Panc1 (cell line): Measurements from ENCODE around the gene CDRT4. TPM values are rescaled to one million over a fixed set of nuclear protein-coding genes. Genes with fewer than 3 reads are reported as not detected.

ENCODE experiments used
- ATAC-seq: fragments of 200-7000 bp; cut with Tn5 transposase; 2 replicates; pipeline ENCODE4 v1.9.1; 2020; ENCODE audit warnings: mild to moderate bottlenecking, moderate library complexity
- BruUV-seq: library from RNA; stranded (reverse); fragments of 400-500 nt; replicated peaks from 2 replicates; lab custom pipeline; 2021; lab: Mats Ljungman, UMichigan
- CTCF ChIA-PET: fragments of 300-600 bp; sonication (Branson Sonifier 250); formaldehyde crosslinking; loops from one replicate; lab custom pipeline; 2022; ENCODE audit warnings: antibody characterized with exemption; lab: Charles Lee
- POLR2A ChIA-PET: fragments of 300-600 bp; sonication (Branson Sonifier 250); formaldehyde crosslinking; loops from one replicate; lab custom pipeline; 2022; ENCODE audit warnings: antibody characterized with exemption; lab: Charles Lee
- DNase-seq: peaks from one replicate; pipeline ENCODE4 v3.0.0-alpha.2; 2010; ENCODE audit warnings: low read depth, low spot score
- H3K27ac ChIP-seq: 2 replicates; pipeline ENCODE4 v1.5.1; 2011; ENCODE audit warnings: mild to moderate bottlenecking, low read length, inconsistent platforms
- H3K27me3 ChIP-seq: fragments of 200-500 bp; sonication (Bioruptor generic); 2 replicates; pipeline ENCODE4 v1.6.0; 2014; ENCODE audit warnings: low read length, inconsistent platforms; ENCODE audit not compliant: control insufficient read depth, insufficient read depth
- H3K36me3 ChIP-seq: fragments of 200-500 bp; sonication (Bioruptor generic); 2 replicates; pipeline ENCODE4 v1.5.1; 2014; ENCODE audit warnings: inconsistent platforms, mild to moderate bottlenecking, low read length, moderate library complexity; ENCODE audit not compliant: control insufficient read depth, insufficient read depth
- H3K4me1 ChIP-seq: 2 replicates; pipeline ENCODE4 v1.5.1; 2011; ENCODE audit warnings: inconsistent platforms, mild to moderate bottlenecking, low read length, moderate library complexity; ENCODE audit not compliant: control insufficient read depth, insufficient read depth
- H3K4me3 ChIP-seq, 2 experiments: 2 replicates each; pipeline ENCODE4 v1.5.1; 2011 to 2012; ENCODE audit warnings: low read depth in 2 of 2, low read length in 2 of 2, mild to moderate bottlenecking in 2 of 2, inconsistent platforms in 1 of 2, moderate library complexity in 1 of 2
- H3K9me3 ChIP-seq: fragments of 200-500 bp; sonication (Bioruptor generic); 2 replicates; pipeline ENCODE4 v1.5.1; 2014; ENCODE audit warnings: low read depth, mild to moderate bottlenecking, inconsistent platforms, low read length, moderate library complexity; ENCODE audit not compliant: control insufficient read depth, insufficient read depth
- CTCF ChIP-seq: fragments of 450-650 bp; IDR thresholded peaks from 2 replicates; pipeline ENCODE4 v1.5.1; 2017; ENCODE audit warnings: mild to moderate bottlenecking
- POLR2AphosphoS5 ChIP-seq: IDR thresholded peaks from 2 replicates; pipeline ENCODE4 v1.6.1; 2012; ENCODE audit warnings: mild to moderate bottlenecking, low read depth, low read length, moderate library complexity
- SIN3A ChIP-seq: IDR thresholded peaks from 2 replicates; pipeline ENCODE4 v1.6.1; 2012; ENCODE audit warnings: low read depth, mild to moderate bottlenecking, low read length, moderate library complexity, borderline replicate concordance; ENCODE audit not compliant: insufficient read depth
- TCF7L2 ChIP-seq: IDR thresholded peaks from 2 replicates; pipeline ENCODE4 v1.6.1; 2011; ENCODE audit warnings: mild to moderate bottlenecking, low read depth, low read length, inconsistent platforms
- in situ Hi-C: cut with HindIII; loops from 2 replicates; pipeline ENCODE4 v1.10.0; 2016; ENCODE audit warnings: low sequenced_read_pairs, low pct_unique_long_range_greater_than_20kb
- intact Hi-C: fragments of 100-400 bp; cut with micrococcal nuclease; formaldehyde crosslinking; loops from one replicate; pipeline ENCODE4 v1.10.0; 2022; ENCODE audit not compliant: unreplicated experiment
- total RNA-seq: library from RNA; stranded (reverse); gene quantifications from one replicate; pipeline ENCODE4 v1.2.1, GENCODE V29; 2021; ENCODE audit not compliant: unreplicated experiment
- TF ChIP-seq, protein P1 (sequence below), 2 experiments: IDR thresholded peaks; 2 replicates each; pipeline ENCODE4 v1.6.1; 2011 to 2012; ENCODE audit warnings: low read depth in 2 of 2, control low read depth in 1 of 2, low read length in 1 of 2, mild to moderate bottlenecking in 1 of 2, moderate library complexity in 1 of 2; ENCODE audit not compliant: insufficient read depth in 1 of 2

CDRT4 gene
- total RNA-seq, 1 experiment from 2014 or later = 2.8 TPM

GRCh38 chr17:15480204-15480603, 12.8 kb upstream of the CDRT4 start:
- no peaks in the 10 kb centered on the region for H3K9me3 ChIP-seq
- TF ChIP-seq POLR2AphosphoS5 (no peak), SIN3A (no peak)
- H3K4me1 ChIP-seq = no peaks in the 10 kb centered on the region
- no peaks in the 10 kb centered on the region for H3K27me3 ChIP-seq
- DNase-seq = no peak
- H3K36me3 ChIP-seq = no peaks in the 10 kb centered on the region
- no peak for ATAC-seq
- POLR2A ChIA-PET = no interaction called here
- no TSS peak for BruUV-seq
- intact Hi-C loops (no loop called here), in situ Hi-C loops (no loop called here)
- no peak overlapping the region for H3K27ac ChIP-seq
- CTCF ChIA-PET = no interaction called here
- H3K4me3 ChIP-seq = no peak overlapping the region

GRCh38 chr17:15479703-15480102, 12.3 kb upstream of the CDRT4 start:
- DNase-seq (no peak), ATAC-seq (no peak)
- H3K27ac ChIP-seq = no peak overlapping the region
- H3K27me3 ChIP-seq = no peaks in the 10 kb centered on the region
- no peaks in the 10 kb centered on the region for H3K9me3 ChIP-seq
- CTCF ChIA-PET = no interaction called here
- no peak for TF ChIP-seq POLR2AphosphoS5
- TF ChIP-seq, protein P1, sequence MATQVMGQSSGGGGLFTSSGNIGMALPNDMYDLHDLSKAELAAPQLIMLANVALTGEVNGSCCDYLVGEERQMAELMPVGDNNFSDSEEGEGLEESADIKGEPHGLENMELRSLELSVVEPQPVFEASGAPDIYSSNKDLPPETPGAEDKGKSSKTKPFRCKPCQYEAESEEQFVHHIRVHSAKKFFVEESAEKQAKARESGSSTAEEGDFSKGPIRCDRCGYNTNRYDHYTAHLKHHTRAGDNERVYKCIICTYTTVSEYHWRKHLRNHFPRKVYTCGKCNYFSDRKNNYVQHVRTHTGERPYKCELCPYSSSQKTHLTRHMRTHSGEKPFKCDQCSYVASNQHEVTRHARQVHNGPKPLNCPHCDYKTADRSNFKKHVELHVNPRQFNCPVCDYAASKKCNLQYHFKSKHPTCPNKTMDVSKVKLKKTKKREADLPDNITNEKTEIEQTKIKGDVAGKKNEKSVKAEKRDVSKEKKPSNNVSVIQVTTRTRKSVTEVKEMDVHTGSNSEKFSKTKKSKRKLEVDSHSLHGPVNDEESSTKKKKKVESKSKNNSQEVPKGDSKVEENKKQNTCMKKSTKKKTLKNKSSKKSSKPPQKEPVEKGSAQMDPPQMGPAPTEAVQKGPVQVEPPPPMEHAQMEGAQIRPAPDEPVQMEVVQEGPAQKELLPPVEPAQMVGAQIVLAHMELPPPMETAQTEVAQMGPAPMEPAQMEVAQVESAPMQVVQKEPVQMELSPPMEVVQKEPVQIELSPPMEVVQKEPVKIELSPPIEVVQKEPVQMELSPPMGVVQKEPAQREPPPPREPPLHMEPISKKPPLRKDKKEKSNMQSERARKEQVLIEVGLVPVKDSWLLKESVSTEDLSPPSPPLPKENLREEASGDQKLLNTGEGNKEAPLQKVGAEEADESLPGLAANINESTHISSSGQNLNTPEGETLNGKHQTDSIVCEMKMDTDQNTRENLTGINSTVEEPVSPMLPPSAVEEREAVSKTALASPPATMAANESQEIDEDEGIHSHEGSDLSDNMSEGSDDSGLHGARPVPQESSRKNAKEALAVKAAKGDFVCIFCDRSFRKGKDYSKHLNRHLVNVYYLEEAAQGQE (IDR thresholded peaks at IDR 0.05; ENCODE audit: insufficient read depth in 1 of 2, low read depth in 2 of 2, low read length in 1 of 2) = no peak
- no peak for TF ChIP-seq SIN3A
- no peak for TF ChIP-seq TCF7L2
- TF ChIP-seq CTCF = no peak
- POLR2A ChIA-PET = no interaction called here
- BruUV-seq = no TSS peak
- H3K4me1 ChIP-seq = no peaks in the 10 kb centered on the region
- in situ Hi-C loops (no loop called here), intact Hi-C loops (no loop called here)
- H3K36me3 ChIP-seq = no peaks in the 10 kb centered on the region
- H3K4me3 ChIP-seq = no peak overlapping the region

DNA sequence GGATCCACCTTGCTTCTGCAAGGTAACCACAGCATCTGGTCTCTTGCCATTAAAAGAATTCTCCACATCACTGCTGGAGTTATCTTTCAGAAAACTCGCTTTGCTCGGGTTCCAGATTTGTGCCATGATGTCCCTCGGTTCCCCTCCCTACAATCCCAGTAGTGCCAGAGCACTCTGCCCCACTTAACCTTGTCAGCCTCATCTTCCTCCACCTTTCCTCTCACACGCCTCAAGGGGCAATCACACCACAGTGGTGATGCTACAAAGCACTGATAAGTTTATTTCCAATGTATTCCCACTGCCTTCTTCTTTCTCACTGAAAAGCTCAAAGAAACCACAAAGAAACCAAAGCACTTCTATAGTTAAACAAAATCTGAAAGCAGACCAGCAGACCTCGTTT, 11.4 kb upstream of the CDRT4 start:
- no TSS peak for BruUV-seq
- Histone ChIP-seq H3K36me3 (no peaks in the 10 kb centered on the region), H3K4me1 (no peaks in the 10 kb centered on the region), H3K4me3 (no peak overlapping the region), H3K27me3 (no peaks in the 10 kb centered on the region), H3K9me3 (no peaks in the 10 kb centered on the region), H3K27ac (no peak overlapping the region)
- CTCF ChIA-PET = interaction anchor here (0.5 kb wide), 1 partner anchor 237 kb away, joined by 3 read pairs; no protein-coding TSS in a partner anchor
- DNase-seq = no peak
- no peak for TF ChIP-seq SIN3A
- POLR2A ChIA-PET = no interaction called here
- intact Hi-C loops = no loop called here
- no peak for ATAC-seq
- in situ Hi-C loops = no loop called here
